ENCODE results near the gene CALD1. TPM values are rescaled to one million over a fixed set of nuclear protein-coding genes. Genes with fewer than 3 reads are reported as not detected.

Gene CALD1
- total RNA-seq, 2 donors from 2014 or later: 912 to 1,038 TPM

DNA sequence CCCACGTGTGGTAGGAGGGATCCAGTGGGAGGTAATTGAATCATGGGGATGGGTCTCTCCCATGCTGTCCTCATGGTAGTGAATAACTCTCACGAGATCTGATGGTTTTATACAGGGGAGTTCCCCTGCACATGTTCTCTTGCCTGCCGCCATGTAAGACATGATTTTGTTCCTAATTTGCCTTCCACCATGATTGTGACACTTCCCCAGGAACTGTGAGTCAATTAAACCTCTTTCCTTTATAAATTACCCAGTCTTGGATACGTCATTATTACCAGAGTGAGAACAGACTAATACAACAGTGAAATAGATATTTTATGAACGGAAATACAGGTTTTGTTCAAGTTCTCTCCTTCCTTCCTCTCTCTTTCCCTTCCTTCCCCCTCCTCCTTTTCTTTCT, 15.8 kb downstream of the CALD1 start:
- H3K27me3 ChIP-seq (replicated peaks; ENCODE audit: insufficient read depth): no peaks in the 10 kb centered on the region
- DNase-seq (ENCODE audit: low spot score) (no peak), ATAC-seq (ENCODE audit: insufficient number of reproducible peaks, low FRiP score, low read depth) (no peak)
- H3K36me3 ChIP-seq: no peaks in the 10 kb centered on the region
- peak overlapping the region; percentile 86 to 93 for H3K27ac ChIP-seq
- no peak overlapping the region for H3K4me3 ChIP-seq
- no peak for TF ChIP-seq CTCF (IDR thresholded peaks at IDR 0.05)
- peaks cover 48 to 99% of the 10 kb centered on the region in 2 donors for H3K4me1 ChIP-seq (ENCODE audit: control insufficient read depth in 1 of 2, low read depth in 2 of 2)
- no peaks in the 10 kb centered on the region for H3K9me3 ChIP-seq

DNA sequence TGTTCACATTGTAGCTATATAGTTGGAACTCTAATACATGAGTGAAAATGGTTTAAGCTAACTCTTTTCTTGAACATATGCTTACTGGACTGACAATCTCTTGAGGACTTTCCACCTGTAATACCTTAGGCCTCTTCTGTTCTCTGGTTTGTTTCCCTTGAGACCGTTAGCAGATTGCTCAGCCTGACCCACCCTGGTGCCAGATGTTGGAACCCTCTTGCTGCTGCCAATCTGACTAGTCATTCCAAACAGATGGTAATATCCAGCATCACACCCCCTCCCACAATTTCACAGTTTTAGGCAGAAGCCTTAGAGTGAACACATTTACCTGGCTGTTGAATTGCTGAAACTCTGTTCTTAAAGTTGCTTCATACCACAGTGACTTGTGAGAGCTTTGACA, 18.7 kb downstream of the CALD1 start:
- no peak for ATAC-seq (ENCODE audit: insufficient number of reproducible peaks, low FRiP score, low read depth)
- Histone ChIP-seq H3K4me1 (ENCODE audit: control insufficient read depth in 1 of 2, low read depth in 2 of 2) (peaks cover 43 to 88% of the 10 kb centered on the region in 2 donors), H3K9me3 (no peaks in the 10 kb centered on the region), H3K4me3 (peak overlapping the region; percentile 34), H3K27ac (peak overlapping the region; percentile 86 to 93), H3K36me3 (no peaks in the 10 kb centered on the region), H3K27me3 (replicated peaks; ENCODE audit: insufficient read depth) (no peaks in the 10 kb centered on the region)
- DNase-seq (ENCODE audit: low spot score): no peak
- TF ChIP-seq CTCF (IDR thresholded peaks at IDR 0.05): no peak

- Histone ChIP-seq H3K27ac (peak overlapping the region; percentile 86 to 93), H3K27me3 (replicated peaks; ENCODE audit: insufficient read depth) (no peaks in the 10 kb centered on the region), H3K36me3 (no peaks in the 10 kb centered on the region), H3K4me3 (peak overlapping the region; percentile 28), H3K4me1 (ENCODE audit: control insufficient read depth in 1 of 2, low read depth in 2 of 2) (peaks cover 49 to 86% of the 10 kb centered on the region in 2 donors), H3K9me3 (no peaks in the 10 kb centered on the region)
- ATAC-seq (ENCODE audit: insufficient number of reproducible peaks, low FRiP score, low read depth): no peak
- no peak for TF ChIP-seq CTCF (IDR thresholded peaks at IDR 0.05)
- no peak for DNase-seq (ENCODE audit: low spot score)
Measured at GRCh38 chr7:134799377-134799776, 19.9 kb downstream of the CALD1 start.

DNA sequence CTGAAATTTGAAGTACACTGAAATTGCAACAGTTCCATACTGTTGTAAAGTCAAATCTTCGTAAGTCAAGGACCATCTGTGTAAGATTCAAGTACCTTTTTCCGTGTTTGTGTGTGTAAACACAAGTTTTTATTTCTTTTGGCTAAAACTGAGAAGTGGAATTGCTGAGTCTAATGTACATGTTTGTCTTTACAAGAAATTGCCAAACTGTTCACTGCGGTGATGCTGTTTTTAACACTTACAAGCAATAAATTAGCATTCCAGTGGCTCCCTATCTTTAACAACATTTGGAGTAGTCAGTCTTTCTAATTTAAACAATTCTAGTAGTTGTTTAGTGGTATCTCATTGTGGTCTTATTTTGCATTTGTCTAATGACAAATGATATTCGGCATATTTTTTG, 23.3 kb downstream of the CALD1 start:
- H3K27me3 ChIP-seq (replicated peaks; ENCODE audit: insufficient read depth): no peaks in the 10 kb centered on the region
- H3K27ac ChIP-seq: peak overlapping the region in 1 of 2 donors; percentile 59
- H3K4me1 ChIP-seq (ENCODE audit: control insufficient read depth in 1 of 2, low read depth in 2 of 2): peaks cover 44 to 83% of the 10 kb centered on the region in 2 donors
- no peaks in the 10 kb centered on the region for H3K36me3 ChIP-seq
- H3K4me3 ChIP-seq: no peak overlapping the region
- no peak for TF ChIP-seq CTCF (IDR thresholded peaks at IDR 0.05)
- no peak for DNase-seq (ENCODE audit: low spot score)
- no peak for ATAC-seq (ENCODE audit: insufficient number of reproducible peaks, low FRiP score, low read depth)
- no peaks in the 10 kb centered on the region for H3K9me3 ChIP-seq

DNA sequence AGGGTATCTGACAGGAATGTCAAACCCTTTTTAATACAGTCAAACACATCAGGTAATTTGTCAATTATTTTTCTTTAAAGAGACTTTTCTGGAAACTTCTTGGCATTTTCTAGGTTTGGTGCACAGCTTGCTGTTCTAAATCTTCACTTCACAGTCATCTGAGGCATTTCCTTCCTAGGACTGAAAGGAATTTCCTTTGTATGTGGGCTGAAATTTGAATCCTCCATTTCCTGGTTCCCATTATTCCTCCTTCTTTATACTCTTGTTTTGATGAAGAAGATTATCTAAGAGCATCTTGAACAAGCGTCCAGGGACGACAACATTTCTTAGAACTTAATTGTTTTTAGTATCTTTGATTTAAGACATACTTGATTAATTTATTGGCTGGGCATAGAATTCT, 24.9 kb downstream of the CALD1 start:
- H3K27ac ChIP-seq: peak overlapping the region; percentile 65 to 66
- no peak for ATAC-seq (ENCODE audit: insufficient number of reproducible peaks, low FRiP score, low read depth)

More for the DNA sequence above, 24.9 kb downstream of the CALD1 start:
- no peak for TF ChIP-seq CTCF (IDR thresholded peaks at IDR 0.05)
- peaks cover 46 to 83% of the 10 kb centered on the region in 2 donors for H3K4me1 ChIP-seq (ENCODE audit: control insufficient read depth in 1 of 2, low read depth in 2 of 2)
- H3K9me3 ChIP-seq: no peaks in the 10 kb centered on the region
- H3K4me3 ChIP-seq: peak overlapping the region; percentile 5
- no peaks in the 10 kb centered on the region for H3K36me3 ChIP-seq
- H3K27me3 ChIP-seq (replicated peaks; ENCODE audit: insufficient read depth): no peaks in the 10 kb centered on the region
- DNase-seq (ENCODE audit: low spot score): no peak
